Fibroblast of pulmonary artery (primary cell): ENCODE data around the gene TRIM56.
"Not testable (repeated sequence)": the region's sequence is repeated elsewhere in the genome, so short reads cannot be mapped to it uniquely, and the experiment has no call there.

Experiments
- DNase-seq: peaks from one replicate; pipeline ENCODE4 v3.0.0-alpha.2; 2010; ENCODE audit warnings: low read depth
- H3K4me3 ChIP-seq: replicated peaks from 2 replicates; pipeline ENCODE4 v1.5.1; 2011; ENCODE audit warnings: low read depth, mild to moderate bottlenecking, control low read depth, low read length, moderate library complexity
- CTCF ChIP-seq: IDR thresholded peaks from 2 replicates; pipeline ENCODE4 v1.5.1; 2011; ENCODE audit warnings: mild to moderate bottlenecking, control low read depth, low read length, inconsistent platforms; ENCODE audit errors: missing control alignments

Gene TRIM56

GRCh38 chr7:101099969-101100781 is 14.9 kb downstream of the TRIM56 start:
- TF ChIP-seq CTCF, result no peak
- peak; percentile 99 for DNase-seq
- peak overlapping the region; percentile 30 for H3K4me3 ChIP-seq

- no peak for DNase-seq
- H3K4me3 ChIP-seq, result peak overlapping the region; percentile 30
- TF ChIP-seq CTCF, result no peak
Observed at GRCh38 chr7:101100858-101101847, 15.9 kb downstream of the TRIM56 start.

DNA sequence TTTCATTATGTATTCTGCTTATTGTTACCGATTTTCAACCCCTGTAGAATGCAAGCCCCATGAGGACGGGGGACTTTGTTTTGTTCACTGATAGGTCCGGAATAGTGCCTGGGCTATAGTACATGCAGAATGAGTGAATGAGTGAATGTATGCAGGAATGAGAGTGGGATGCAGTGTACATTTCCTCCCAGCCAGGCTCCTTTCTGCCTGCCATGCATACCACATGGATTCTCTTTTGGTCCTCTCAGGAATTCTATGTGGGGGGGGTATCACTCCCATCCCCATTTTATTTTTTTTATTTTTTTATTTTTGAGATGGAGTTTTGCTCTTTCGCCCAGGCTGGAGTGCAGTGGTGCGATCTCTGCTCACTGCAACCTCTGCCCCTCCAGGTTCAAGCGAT is 16.7 kb downstream of the TRIM56 start:
- TF ChIP-seq CTCF, result no peak
- H3K4me3 ChIP-seq, result no peak overlapping the region
- DNase-seq, result no peak

- H3K4me3 ChIP-seq, DNase-seq: not testable (repeated sequence)
Observed at GRCh38 chr7:101103701-101104100, 18.4 kb downstream of the TRIM56 start.

- DNase-seq, result no peak
- TF ChIP-seq CTCF, result no peak
- H3K4me3 ChIP-seq, result no peak overlapping the region
Observed at GRCh38 chr7:101104193-101104713, 19.0 kb downstream of the TRIM56 start.

DNA sequence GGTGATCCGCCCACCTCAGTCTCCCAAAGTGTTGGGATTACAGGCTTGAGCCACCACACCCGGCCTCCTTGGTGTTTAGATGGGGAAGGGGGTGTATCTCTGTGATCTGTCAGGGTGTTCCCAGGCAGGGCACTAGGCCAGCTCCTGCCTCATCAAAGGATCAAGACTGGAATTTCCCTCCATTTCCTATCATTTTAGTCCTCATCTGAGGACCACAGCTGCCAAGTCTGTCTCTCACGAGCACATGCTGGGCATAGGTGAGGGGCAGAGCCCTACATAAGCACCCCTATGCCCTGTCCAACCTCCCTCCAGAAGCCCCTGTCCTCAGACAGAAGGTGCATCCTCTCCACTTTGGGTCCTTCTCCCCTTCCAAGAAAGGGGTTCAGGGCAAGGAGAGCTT is 19.5 kb downstream of the TRIM56 start:
- H3K4me3 ChIP-seq, result no peak overlapping the region
- no peak for TF ChIP-seq CTCF
- no peak for DNase-seq

GRCh38 chr7:101105248-101105647 is 20.0 kb downstream of the TRIM56 start:
- DNase-seq, H3K4me3 ChIP-seq: not testable (repeated sequence)
